Measurements from ENCODE around the gene IAPP. TPM values are rescaled to one million over a fixed set of nuclear protein-coding genes. Genes with fewer than 3 reads are reported as not detected.
"Not testable (repeated sequence)": the region's sequence is repeated elsewhere in the genome, so short reads cannot be mapped to it uniquely, and the experiment has no call there.

IAPP gene
- total RNA-seq, 2 donors from 2014 or later = not detected

GRCh38 chr12:21392384-21392783, 19.7 kb downstream of the IAPP start:
- Histone ChIP-seq H3K4me1 (no peaks in the 10 kb centered on the region), H3K36me3 (no peaks in the 10 kb centered on the region), H3K27me3 (no peaks in the 10 kb centered on the region), H3K9me3 (no peaks in the 10 kb centered on the region), H3K27ac (no peak overlapping the region), H3K4me3 (no peak overlapping the region)
- no peak for TF ChIP-seq CTCF (IDR thresholded peaks at IDR 0.05)
- DNase-seq (ENCODE audit: low spot score) = no peak

- not testable (repeated sequence) for H3K4me3 ChIP-seq; H3K27me3 ChIP-seq; DNase-seq (ENCODE audit: low spot score); H3K36me3 ChIP-seq; H3K4me1 ChIP-seq; H3K27ac ChIP-seq; H3K9me3 ChIP-seq
Observed at GRCh38 chr12:21394828-21395626, 22.3 kb downstream of the IAPP start.

- Histone ChIP-seq H3K9me3 (no peaks in the 10 kb centered on the region), H3K36me3 (no peaks in the 10 kb centered on the region), H3K27me3 (no peaks in the 10 kb centered on the region), H3K4me3 (no peak overlapping the region), H3K27ac (no peak overlapping the region), H3K4me1 (no peaks in the 10 kb centered on the region)
- DNase-seq (ENCODE audit: low spot score) = no peak
- TF ChIP-seq CTCF (IDR thresholded peaks at IDR 0.05) = no peak
Observed at GRCh38 chr12:21413369-21414277, 40.9 kb downstream of the IAPP start.

GRCh38 chr12:21416511-21417121, 43.9 kb downstream of the IAPP start:
- Histone ChIP-seq H3K4me3 (no peak overlapping the region), H3K4me1 (no peaks in the 10 kb centered on the region), H3K9me3 (no peaks in the 10 kb centered on the region), H3K36me3 (no peaks in the 10 kb centered on the region), H3K27me3 (no peaks in the 10 kb centered on the region), H3K27ac (no peak overlapping the region)
- no peak for DNase-seq (ENCODE audit: low spot score)
- no peak for TF ChIP-seq CTCF (IDR thresholded peaks at IDR 0.05)

GRCh38 chr12:21418398-21418797, 45.7 kb downstream of the IAPP start:
- H3K4me3 ChIP-seq; H3K36me3 ChIP-seq; DNase-seq (ENCODE audit: low spot score); H3K27ac ChIP-seq; H3K27me3 ChIP-seq; H3K4me1 ChIP-seq; H3K9me3 ChIP-seq: not testable (repeated sequence)

GRCh38 chr12:21419009-21419699, 46.5 kb downstream of the IAPP start:
- not testable (repeated sequence) for H3K4me3 ChIP-seq; H3K27ac ChIP-seq; DNase-seq (ENCODE audit: low spot score); H3K36me3 ChIP-seq; H3K4me1 ChIP-seq; H3K27me3 ChIP-seq; H3K9me3 ChIP-seq

All from right atrium auricular region (tissue), 2 donors.